NCI-H1694 treated with DMSO at 0.1 percent for 48 hours (cell line): ENCODE measurements around the gene HDAC11.
A peak's percentile ranks its signal among the peaks of the same experiment; 100 is the strongest.
"Not testable (repeated sequence)": the region's sequence is repeated elsewhere in the genome, so short reads cannot be mapped to it uniquely, and the experiment has no call there.

Source experiments
- DNase-seq: peaks from one replicate; lab custom pipeline; 2025; lab: John Stamatoyannopoulos, UW

HDAC11 gene

GRCh38 chr3:13479582-13480339 is at the start of gene HDAC11:
TSS of gene HDAC11 (plus strand) at chr3:13480306. CDS start at chr3:13480348, 42 bp downstream.
- DNase-seq, result peak; percentile 55

- not testable (repeated sequence) for DNase-seq
Measured at GRCh38 chr3:13430411-13430875, 49.7 kb upstream of the HDAC11 start.

GRCh38 chr3:13432093-13432492 is 48.0 kb upstream of the HDAC11 start:
- DNase-seq, result no peak

- DNase-seq, result no peak
Measured at GRCh38 chr3:13433912-13434311, 46.2 kb upstream of the HDAC11 start.

- DNase-seq, result not testable (repeated sequence)
Measured at GRCh38 chr3:13436213-13436612, 43.9 kb upstream of the HDAC11 start.

GRCh38 chr3:13440204-13440817 is 39.8 kb upstream of the HDAC11 start:
- DNase-seq, result no peak

- DNase-seq, result not testable (repeated sequence)
Measured at GRCh38 chr3:13442882-13443281, 37.2 kb upstream of the HDAC11 start.

- no peak for DNase-seq
Measured at GRCh38 chr3:13451301-13451673, 28.8 kb upstream of the HDAC11 start.

GRCh38 chr3:13452490-13453335 is 27.4 kb upstream of the HDAC11 start:
- peak; percentile 22 for DNase-seq

GRCh38 chr3:13455644-13456043 is 24.5 kb upstream of the HDAC11 start:
- DNase-seq, result no peak

- DNase-seq, result no peak
Measured at GRCh38 chr3:13457593-13457992, 22.5 kb upstream of the HDAC11 start.

- no peak for DNase-seq
Measured at GRCh38 chr3:13459605-13460340, 20.3 kb upstream of the HDAC11 start.

GRCh38 chr3:13460341-13460736 is 19.8 kb upstream of the HDAC11 start:
- DNase-seq, result no peak

GRCh38 chr3:13461169-13462124 is 18.7 kb upstream of the HDAC11 start:
- DNase-seq, result no peak

- DNase-seq, result no peak
Measured at GRCh38 chr3:13462125-13462629, 17.9 kb upstream of the HDAC11 start.

- DNase-seq, result no peak
Measured at GRCh38 chr3:13462822-13463221, 17.3 kb upstream of the HDAC11 start.

GRCh38 chr3:13463618-13464400 is 16.3 kb upstream of the HDAC11 start:
- DNase-seq, result no peak

- DNase-seq, result no peak
Measured at GRCh38 chr3:13465236-13465873, 14.8 kb upstream of the HDAC11 start.

- no peak for DNase-seq
Measured at GRCh38 chr3:13466781-13467180, 13.3 kb upstream of the HDAC11 start.
